ENCODE results near the gene ARHGAP27. TPM values are rescaled to one million over a fixed set of nuclear protein-coding genes. Genes with fewer than 3 reads are reported as not detected.

ARHGAP27 gene
- total and polyA plus RNA-seq, 2 of the 4 experiments (the other 2 are of a cell fraction) = under 0.01 to 0.89 TPM

GRCh38 chr17:45427181-45427835 lies 5.4 kb downstream of the ARHGAP27 start:
- Histone ChIP-seq H3K9me3 (ENCODE audit: control insufficient read depth, insufficient read depth, low read length) (0 out of 2 replicates have a peak, but pooled peaks cover 2% of the 10 kb centered on the region), H3K27me3 (ENCODE audit: control insufficient read depth, insufficient read depth, low read length) (peaks cover 49% of the 10 kb centered on the region), H3K4me3 (ENCODE audit: insufficient read depth, low read depth, low read length) (no peak overlapping the region), H2AK9ac (replicated peaks; ENCODE audit: low read depth, low read length, poor library complexity) (no peak overlapping the region), H3K27ac (ENCODE audit: insufficient read depth, low read length) (no peak overlapping the region), H3K14ac (replicated peaks; ENCODE audit: low read depth, low read length) (no peak overlapping the region), H2BK20ac (ENCODE audit: low read depth, low read length) (no peak overlapping the region), H4K91ac (ENCODE audit: insufficient read depth, low read depth, low read length) (no peak overlapping the region), H2AK5ac (ENCODE audit: low read depth, low read length) (no peak overlapping the region), H3K23ac (ENCODE audit: low read depth, low read length) (no peak overlapping the region), H3K4ac (ENCODE audit: low read depth, low read length) (no peak overlapping the region), H3K56ac (ENCODE audit: extremely low read depth, insufficient read depth, low read length) (no peak overlapping the region), H4K20me1 (ENCODE audit: insufficient read depth, low read length) (peaks cover 16% of the 10 kb centered on the region; the same call in 1 of the 2 replicates), H3K9me1 (ENCODE audit: insufficient read depth, low read length) (no peaks in the 10 kb centered on the region), H2BK5ac (ENCODE audit: low read depth, low read length, poor library complexity, severe bottlenecking) (no peak overlapping the region), H3K9ac (ENCODE audit: low read depth, low read length) (no peak overlapping the region), H3K18ac (ENCODE audit: low read depth, low read length) (no peak overlapping the region), H4K5ac (ENCODE audit: low read depth, low read length) (no peak overlapping the region), H4K8ac (ENCODE audit: low read depth in 2 of 2, low read length in 2 of 2) (no peak overlapping the region), H3K36me3 (ENCODE audit: control insufficient read depth, insufficient read depth, low read length) (no peaks in the 10 kb centered on the region), H3K4me2 (ENCODE audit: low read depth, low read length) (no peak overlapping the region), H2BK120ac (ENCODE audit: low read depth, low read length) (no peak overlapping the region), H2AFZ (replicated peaks; ENCODE audit: low read length, poor library complexity) (no peak overlapping the region), H3K79me1 (ENCODE audit: low read depth in 1 of 2, low read length in 2 of 2) (no peaks in the 10 kb centered on the region), H2BK15ac (ENCODE audit: low read depth, low read length) (no peak overlapping the region), H3K4me1 (ENCODE audit: control insufficient read depth, insufficient read depth, low read length) (peaks cover 6% of the 10 kb centered on the region; the same call in 1 of the 2 replicates)
- TF ChIP-seq ELK1 (IDR thresholded peaks at IDR 0.05; ENCODE audit: borderline replicate concordance, low read depth, low read length) = no peak
- no peak for TF ChIP-seq SMC3 (IDR thresholded peaks at IDR 0.05; ENCODE audit: low read depth, low read length)
- TF ChIP-seq MAFK (IDR thresholded peaks at IDR 0.05; ENCODE audit: low read depth, low read length) = no peak
- no peak for TF ChIP-seq CTCF (conservative IDR thresholded peaks at IDR 0.05; ENCODE audit: low read depth, low read length)
- no peak for TF ChIP-seq CHD1 (IDR thresholded peaks at IDR 0.05; ENCODE audit: low read depth, low read length)
- TF ChIP-seq MXI1 (IDR thresholded peaks at IDR 0.05; ENCODE audit: borderline replicate concordance, low read depth, low read length) = no peak
- no peak for TF ChIP-seq USF2 (IDR thresholded peaks at IDR 0.05; ENCODE audit: low read depth, low read length)
- TF ChIP-seq POLR2A (IDR thresholded peaks at IDR 0.05; ENCODE audit: low read depth, low read length) = no peak
- no peak for TF ChIP-seq RAD21 (IDR thresholded peaks at IDR 0.05; ENCODE audit: low read length)
- TF ChIP-seq RCOR1 (IDR thresholded peaks at IDR 0.05; ENCODE audit: insufficient replicate concordance, low read length) = no peak
- no peak for TF ChIP-seq RFX5 (IDR thresholded peaks at IDR 0.05; ENCODE audit: low read depth, low read length)
- no peak for TF ChIP-seq FOS (IDR thresholded peaks at IDR 0.05; ENCODE audit: low read depth, low read length)
- no peak for TF ChIP-seq BHLHE40 (IDR thresholded peaks at IDR 0.05; ENCODE audit: low read depth, low read length)
- TF ChIP-seq MAZ (IDR thresholded peaks at IDR 0.05; ENCODE audit: borderline replicate concordance, low read depth, low read length) = no peak
- TF ChIP-seq CEBPB (IDR thresholded peaks at IDR 0.05; ENCODE audit: low read depth, low read length) = no peak
- TF ChIP-seq NFE2L2 (IDR thresholded peaks at IDR 0.05; ENCODE audit: low read depth, low read length) = no peak
- ATAC-seq (ENCODE audit: low read depth) (no peak), DNase-seq (no peak)
- BruUV-seq (replicated peaks) = no TSS peak
- dilution Hi-C loops (cut with HindIII; ENCODE audit: low sequenced_read_pairs, unreplicated experiment) (no loop called here), intact Hi-C loops (cut with micrococcal nuclease) (loop anchor here (10.0 kb wide), 1 partner anchor 427 kb away; no protein-coding TSS in a partner anchor), in situ Hi-C loops (cut with MboI; ENCODE audit: low sequenced_read_pairs) (no loop called here)
- ChIA-PET CTCF (interaction anchor here (1.1 kb wide), 1 partner anchor 32 kb away, joined by 3 read pairs; no protein-coding TSS in a partner anchor), POLR2A (ENCODE audit: unreplicated experiment) (no interaction called here)
- WGBS, 2 experiments (ENCODE audit: extremely low coverage in 2 of 2, insufficient read length in 1 of 2) = 55% methylated on average over 4 of the region's 11 CpGs; no CpG with 5 or more reads in 1 of the 2 experiments

All from IMR-90 (cell line).